DND-41 (cell line): ENCODE results near the gene MLH1.
"Not testable (repeated sequence)": the region's sequence is repeated elsewhere in the genome, so short reads cannot be mapped to it uniquely, and the experiment has no call there.

Experiments
- CTCF ChIP-seq: IDR thresholded peaks from 2 replicates; pipeline ENCODE4 v1.5.1; 2012; ENCODE audit warnings: borderline replicate concordance, low read length, moderate library complexity, mild to moderate bottlenecking; ENCODE audit not compliant: poor library complexity, severe bottlenecking; ENCODE audit errors: extremely low read depth
- EZH2 ChIP-seq: IDR thresholded peaks from 3 replicates; pipeline ENCODE4 v1.6.1; 2012; ENCODE audit warnings: borderline replicate concordance, low read depth, mild to moderate bottlenecking, moderate library complexity, low read length, inconsistent platforms; ENCODE audit not compliant: severe bottlenecking

- not testable (repeated sequence) for TF ChIP-seq CTCF, EZH2
Measured at GRCh38 chr3:37055077-37055476, 61.8 kb downstream of the MLH1 start.
